ENCODE results near the gene HMGCLL1.

DNA sequence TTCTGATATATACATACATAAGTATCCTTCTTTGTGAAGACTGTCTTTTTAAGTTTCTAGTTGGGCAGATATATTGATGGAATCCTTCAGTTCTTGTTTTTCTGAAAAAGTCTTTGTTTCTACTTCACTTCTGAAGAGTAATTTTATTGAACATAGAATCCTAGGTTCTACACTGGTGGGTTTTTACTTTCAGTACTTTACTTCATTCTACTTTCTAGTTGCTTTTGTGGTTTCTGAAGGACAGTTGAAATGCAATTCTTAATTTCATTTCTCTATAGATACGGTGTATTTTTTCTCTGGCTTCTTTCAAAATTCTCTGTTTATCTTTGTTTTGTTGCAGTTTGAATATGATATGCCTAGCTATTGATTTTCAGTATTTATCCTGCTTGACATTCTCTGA lies 105.3 kb downstream of the HMGCLL1 start:
- no peak for TF ChIP-seq POLR2A (IDR thresholded peaks at IDR 0.05; ENCODE audit: low read depth, low read length)
- TF ChIP-seq POLR2AphosphoS5 (IDR thresholded peaks at IDR 0.05; ENCODE audit: low read depth, low read length), result no peak
